ENCODE data around the gene ZNF639. TPM values are rescaled to one million over a fixed set of nuclear protein-coding genes. Genes with fewer than 3 reads are reported as not detected.

ZNF639 gene
- total RNA-seq, 1 donor from 2014 or later, result 31.2 TPM

GRCh38 chr3:179309225-179310078 is 13.4 kb upstream of the ZNF639 start:
- Mint-ChIP-seq H3K36me3 (ENCODE audit: unreplicated experiment) (no peaks in the 10 kb centered on the region), H3K27ac (ENCODE audit: unreplicated experiment) (no peak overlapping the region), H3K9me3 (ENCODE audit: unreplicated experiment) (no peaks in the 10 kb centered on the region), H3K4me1 (ENCODE audit: unreplicated experiment) (no peaks in the 10 kb centered on the region), H3K4me3 (ENCODE audit: unreplicated experiment) (no peak overlapping the region), H3K27me3 (ENCODE audit: unreplicated experiment) (peaks cover 14% of the 10 kb centered on the region)
- no peak for DNase-seq (ENCODE audit: extremely low spot score, unreplicated experiment)
- no peak for TF ChIP-seq CTCF (IDR thresholded peaks at IDR 0.05)

GRCh38 chr3:179318876-179319275 is 4.0 kb upstream of the ZNF639 start:
- Mint-ChIP-seq H3K27ac (ENCODE audit: unreplicated experiment) (no peak overlapping the region), H3K4me1 (ENCODE audit: unreplicated experiment) (peaks cover 18% of the 10 kb centered on the region), H3K9me3 (ENCODE audit: unreplicated experiment) (no peaks in the 10 kb centered on the region), H3K27me3 (ENCODE audit: unreplicated experiment) (peaks cover 4% of the 10 kb centered on the region), H3K4me3 (ENCODE audit: unreplicated experiment) (no peak overlapping the region), H3K36me3 (ENCODE audit: unreplicated experiment) (no peaks in the 10 kb centered on the region)
- TF ChIP-seq CTCF (IDR thresholded peaks at IDR 0.05), result no peak
- no peak for DNase-seq (ENCODE audit: extremely low spot score, unreplicated experiment)

- TF ChIP-seq CTCF (IDR thresholded peaks at IDR 0.05), result peak; percentile 69
- Mint-ChIP-seq H3K27me3 (ENCODE audit: unreplicated experiment) (no peaks in the 10 kb centered on the region), H3K4me3 (ENCODE audit: unreplicated experiment) (peak overlapping the region; percentile 74), H3K36me3 (ENCODE audit: unreplicated experiment) (peaks cover 3% of the 10 kb centered on the region), H3K4me1 (ENCODE audit: unreplicated experiment) (peaks cover 29% of the 10 kb centered on the region), H3K27ac (ENCODE audit: unreplicated experiment) (peak overlapping the region; percentile 56), H3K9me3 (ENCODE audit: unreplicated experiment) (no peaks in the 10 kb centered on the region)
- peak; percentile 56 for DNase-seq (ENCODE audit: extremely low spot score, unreplicated experiment)
Measured at GRCh38 chr3:179321668-179322285, 1.1 kb upstream of the ZNF639 start.

- H3K27me3 Mint-ChIP-seq (ENCODE audit: unreplicated experiment), result no peaks in the 10 kb centered on the region
- TF ChIP-seq CTCF (IDR thresholded peaks at IDR 0.05), result no peak
- H3K36me3 Mint-ChIP-seq (ENCODE audit: unreplicated experiment), result peaks cover 8% of the 10 kb centered on the region
- H3K4me1 Mint-ChIP-seq (ENCODE audit: unreplicated experiment), result peaks cover 33% of the 10 kb centered on the region
- peak; percentile 89 for DNase-seq (ENCODE audit: extremely low spot score, unreplicated experiment)
- no peaks in the 10 kb centered on the region for H3K9me3 Mint-ChIP-seq (ENCODE audit: unreplicated experiment)
- H3K27ac Mint-ChIP-seq (ENCODE audit: unreplicated experiment), result peak overlapping the region; percentile 90
- peak overlapping the region; percentile 91 for H3K4me3 Mint-ChIP-seq (ENCODE audit: unreplicated experiment)
Measured at GRCh38 chr3:179323197-179324110, 623 bp downstream of the ZNF639 start.
